CD4-positive, alpha-beta T cell treated with Interleukin-1 beta for 1 hour (primary cell): ENCODE data around the gene CTNNA2.

Experiments used
- DNase-seq, 2 donors: peaks; one replicate each; pipeline ENCODE4 v3.0.0-alpha.2; 2020 to 2022

CTNNA2 gene

GRCh38 chr2:79793006-79793405 lies 280.2 kb downstream of the CTNNA2 start:
- DNase-seq, result no peak

- no peak for DNase-seq
Measured at GRCh38 chr2:79796641-79797040, 283.8 kb downstream of the CTNNA2 start.

- no peak for DNase-seq
Measured at GRCh38 chr2:79798776-79799175, 285.9 kb downstream of the CTNNA2 start.

- DNase-seq, result no peak
Measured at GRCh38 chr2:79799729-79800128, 286.9 kb downstream of the CTNNA2 start.

GRCh38 chr2:79801082-79801481 lies 288.2 kb downstream of the CTNNA2 start:
- no peak for DNase-seq

- DNase-seq, result no peak
Measured at GRCh38 chr2:79817288-79817687, 304.4 kb downstream of the CTNNA2 start.

- DNase-seq, result no peak
Measured at GRCh38 chr2:79820281-79820680, 307.4 kb downstream of the CTNNA2 start.

- DNase-seq, result no peak
Measured at GRCh38 chr2:79822136-79822535, 309.3 kb downstream of the CTNNA2 start.

- no peak for DNase-seq
Measured at GRCh38 chr2:79824086-79824786, 311.4 kb downstream of the CTNNA2 start.

- no peak for DNase-seq
Measured at GRCh38 chr2:79827881-79828280, 315.0 kb downstream of the CTNNA2 start.

GRCh38 chr2:79830501-79830900 lies 317.6 kb downstream of the CTNNA2 start:
- DNase-seq, result no peak

- no peak for DNase-seq
Measured at GRCh38 chr2:79831961-79832360, 319.1 kb downstream of the CTNNA2 start.

GRCh38 chr2:79832511-79833234 lies 319.8 kb downstream of the CTNNA2 start:
- no peak for DNase-seq

- no peak for DNase-seq
Measured at GRCh38 chr2:79833235-79833878, 320.5 kb downstream of the CTNNA2 start.

- DNase-seq, result no peak
Measured at GRCh38 chr2:79835911-79836310, 323.1 kb downstream of the CTNNA2 start.

GRCh38 chr2:79844011-79844410 lies 331.2 kb downstream of the CTNNA2 start:
- no peak for DNase-seq

- DNase-seq, result no peak
Measured at GRCh38 chr2:79846878-79847277, 334.0 kb downstream of the CTNNA2 start.

- DNase-seq, result no peak
Measured at GRCh38 chr2:79849241-79849640, 336.4 kb downstream of the CTNNA2 start.

GRCh38 chr2:79849949-79850348 lies 337.1 kb downstream of the CTNNA2 start:
- no peak for DNase-seq

- no peak for DNase-seq
Measured at GRCh38 chr2:79850912-79851311, 338.1 kb downstream of the CTNNA2 start.

- DNase-seq, result no peak
Measured at GRCh38 chr2:79855264-79856006, 342.6 kb downstream of the CTNNA2 start.

GRCh38 chr2:79857888-79858287 lies 345.0 kb downstream of the CTNNA2 start:
- DNase-seq, result no peak
